OCI-LY3 (cell line): ENCODE measurements around the gene SLC25A21.
"Not testable (repeated sequence)": the region's sequence is repeated elsewhere in the genome, so short reads cannot be mapped to it uniquely, and the experiment has no call there.

Experiments
- H2AFZ ChIP-seq: fragments of 200-600, 300-600 bp; shearing (Covaris generic); 2 replicates; pipeline ENCODE4 v1.6.0; 2014; ENCODE audit warnings: antibody characterized with exemption, low read depth, low read length
- H3K27ac ChIP-seq: fragments of 200-600, 300-600 bp; sonication (generic); 2 replicates; pipeline ENCODE4 v1.5.1; 2014; ENCODE audit warnings: mild to moderate bottlenecking, low read length, moderate library complexity, mixed read lengths
- H3K27me3 ChIP-seq: fragments of 200-600, 300-600 bp; sonication (generic); 2 replicates; pipeline ENCODE4 v1.6.1; 2014; ENCODE audit warnings: low read depth, low read length, mixed read lengths
- H3K36me3 ChIP-seq: fragments of 200-600, 300-600 bp; sonication (generic); replicated peaks from 2 replicates; pipeline ENCODE3; 2014; ENCODE audit warnings: low read depth, low read length, mixed read lengths
- H3K4me1 ChIP-seq: fragments of 300-600, 200-600 bp; sonication (generic); 2 replicates; pipeline ENCODE4 v1.6.1; 2014; ENCODE audit warnings: low read length, mixed read lengths
- H3K4me2 ChIP-seq: fragments of 200-600, 300-600 bp; sonication (generic); 2 replicates; pipeline ENCODE4 v1.6.1; 2014; ENCODE audit warnings: low read length, mixed read lengths
- H3K4me3 ChIP-seq: fragments of 300-600, 200-600 bp; sonication (generic); 2 replicates; pipeline ENCODE4 v1.5.1; 2014; ENCODE audit warnings: antibody characterized with exemption, mild to moderate bottlenecking, low read length, moderate library complexity
- H3K79me2 ChIP-seq: fragments of 300-600, 200-600 bp; shearing (Covaris generic); 2 replicates; pipeline ENCODE4 v1.6.1; 2014; ENCODE audit warnings: mild to moderate bottlenecking, low read length, mixed read lengths
- H3K9ac ChIP-seq: fragments of 300-600, 200-600 bp; shearing (Covaris generic); 2 replicates; pipeline ENCODE4 v1.6.0; 2014; ENCODE audit warnings: mild to moderate bottlenecking, low read length, moderate library complexity
- H3K9me3 ChIP-seq: fragments of 200-600, 300-600 bp; shearing (Covaris generic); 2 replicates; pipeline ENCODE4 v1.6.1; 2014; ENCODE audit warnings: low read length, mixed read lengths; ENCODE audit not compliant: insufficient read depth
- H4K20me1 ChIP-seq: fragments of 200-600, 300-600 bp; sonication (generic); 2 replicates; pipeline ENCODE4 v1.6.1; 2016; ENCODE audit warnings: low read length, mixed read lengths; ENCODE audit not compliant: insufficient read depth
- CTCF ChIP-seq: fragments of 200-600, 300-600 bp; sonication (generic); IDR thresholded peaks from 2 replicates; pipeline ENCODE4 v1.5.1; 2014; ENCODE audit warnings: antibody characterized with exemption, low read length, low read depth
- EZH2phosphoT487 ChIP-seq: fragments of 200-600 bp; shearing (Covaris generic); IDR thresholded peaks from 2 replicates; pipeline ENCODE4 v1.6.1; 2018; ENCODE audit warnings: antibody characterized with exemption, mixed run types, low read depth

Gene SLC25A21

GRCh38 chr14:36863271-36863670 is 309.1 kb downstream of the SLC25A21 start:
- H3K79me2 ChIP-seq: no peaks in the 10 kb centered on the region
- no peak overlapping the region for H3K9ac ChIP-seq
- no peak overlapping the region for H3K4me2 ChIP-seq
- TF ChIP-seq EZH2phosphoT487 (no peak), CTCF (peak; percentile 28; the same call in 1 of the 2 replicates)
- H2AFZ ChIP-seq: no peak overlapping the region
- no peak overlapping the region for H3K27ac ChIP-seq
- H3K9me3 ChIP-seq: no peaks in the 10 kb centered on the region
- no peak overlapping the region for H3K4me3 ChIP-seq
- H3K4me1 ChIP-seq: peaks cover 17% of the 10 kb centered on the region
- H4K20me1 ChIP-seq: no peaks in the 10 kb centered on the region
- H3K27me3 ChIP-seq: no peaks in the 10 kb centered on the region
- H3K36me3 ChIP-seq: no peaks in the 10 kb centered on the region

GRCh38 chr14:36862237-36862636 is 310.2 kb downstream of the SLC25A21 start:
- H3K4me3 ChIP-seq, H3K27ac ChIP-seq, H2AFZ ChIP-seq, H3K79me2 ChIP-seq, H3K27me3 ChIP-seq, H3K9me3 ChIP-seq, H3K4me2 ChIP-seq, H4K20me1 ChIP-seq, H3K9ac ChIP-seq, H3K36me3 ChIP-seq: not testable (repeated sequence)
- H3K4me1 ChIP-seq: peaks cover 14% of the 10 kb centered on the region

GRCh38 chr14:36860831-36861230 is 311.6 kb downstream of the SLC25A21 start:
- H3K9ac ChIP-seq: no peak overlapping the region
- no peaks in the 10 kb centered on the region for H3K9me3 ChIP-seq
- H3K36me3 ChIP-seq: no peaks in the 10 kb centered on the region
- H2AFZ ChIP-seq: no peak overlapping the region
- H3K27me3 ChIP-seq: no peaks in the 10 kb centered on the region
- H3K27ac ChIP-seq: no peak overlapping the region
- no peak overlapping the region for H3K4me3 ChIP-seq
- TF ChIP-seq EZH2phosphoT487 (no peak), CTCF (no peak)
- H3K79me2 ChIP-seq: no peaks in the 10 kb centered on the region
- H3K4me2 ChIP-seq: no peak overlapping the region
- H4K20me1 ChIP-seq: no peaks in the 10 kb centered on the region
- no peaks in the 10 kb centered on the region for H3K4me1 ChIP-seq

- H3K4me3 ChIP-seq: no peak overlapping the region
- TF ChIP-seq CTCF (no peak), EZH2phosphoT487 (no peak)
- H3K36me3 ChIP-seq: no peaks in the 10 kb centered on the region
- no peaks in the 10 kb centered on the region for H3K79me2 ChIP-seq
- no peak overlapping the region for H3K4me2 ChIP-seq
- H3K27me3 ChIP-seq: no peaks in the 10 kb centered on the region
- H2AFZ ChIP-seq: no peak overlapping the region
- H3K9me3 ChIP-seq: no peaks in the 10 kb centered on the region
- no peak overlapping the region for H3K27ac ChIP-seq
- no peaks in the 10 kb centered on the region for H4K20me1 ChIP-seq
- H3K4me1 ChIP-seq: no peaks in the 10 kb centered on the region
- H3K9ac ChIP-seq: no peak overlapping the region
Measured at GRCh38 chr14:36859119-36859518, 313.3 kb downstream of the SLC25A21 start.
